ENCODE measurements around the gene ACBD5. TPM values are rescaled to one million over a fixed set of nuclear protein-coding genes. Genes with fewer than 3 reads are reported as not detected.

The ACBD5 gene
- total RNA-seq, 1 experiment from 2014 or later = 18.4 TPM

GRCh38 chr10:27252267-27253000, 11.8 kb upstream of the ACBD5 start:
- no peaks in the 10 kb centered on the region for H3K9me3 ChIP-seq (ENCODE audit: control insufficient read depth, insufficient read depth, low read depth, low read length)
- ATAC-seq (peak; percentile 99), DNase-seq (ENCODE audit: low read depth, low spot score) (no peak)
- peak overlapping the region; percentile 50 to 60 for H3K4me3 ChIP-seq (ENCODE audit: low read depth in 2 of 2, low read length in 2 of 2)
- CTCF ChIA-PET = interaction anchor here (0.5 to 1.2 kb wide), 3 partner anchors 13 to 98 kb away, joined by 3 to 5 read pairs (median 3); partner anchors contain the start of gene YME1L1
- no peaks in the 10 kb centered on the region for H3K4me1 ChIP-seq (ENCODE audit: control insufficient read depth, insufficient read depth, low read length)
- H3K27ac ChIP-seq (ENCODE audit: low read length) = peak overlapping the region; percentile 70
- TF ChIP-seq REST (IDR thresholded peaks at IDR 0.05; ENCODE audit: insufficient read depth in 1 of 2, low read depth in 2 of 2, low read length in 1 of 2) (no peak), TCF7L2 (IDR thresholded peaks at IDR 0.05; ENCODE audit: low read depth, low read length) (no peak), POLR2AphosphoS5 (IDR thresholded peaks at IDR 0.05; ENCODE audit: low read depth, low read length) (peak; percentile 62), CTCF (IDR thresholded peaks at IDR 0.05) (peak; percentile 91)
- H3K27me3 ChIP-seq (ENCODE audit: control insufficient read depth, insufficient read depth, low read length) = no peaks in the 10 kb centered on the region
- no TSS peak for BruUV-seq (replicated peaks)
- POLR2A ChIA-PET = no interaction called here
- intact Hi-C loops (cut with micrococcal nuclease; ENCODE audit: unreplicated experiment) (no loop called here), in situ Hi-C loops (cut with HindIII; ENCODE audit: low pct_unique_long_range_greater_than_20kb, low sequenced_read_pairs) (no loop called here)
- H3K36me3 ChIP-seq (ENCODE audit: control insufficient read depth, insufficient read depth, low read length) = no peaks in the 10 kb centered on the region

- H3K27me3 ChIP-seq (ENCODE audit: control insufficient read depth, insufficient read depth, low read length) = no peaks in the 10 kb centered on the region
Observed at GRCh38 chr10:27251554-27251953, 11.0 kb upstream of the ACBD5 start.

More at GRCh38 chr10:27251554-27251953, 11.0 kb upstream of the ACBD5 start:
- Histone ChIP-seq H3K36me3 (ENCODE audit: control insufficient read depth, insufficient read depth, low read length) (no peaks in the 10 kb centered on the region), H3K4me3 (ENCODE audit: low read depth in 2 of 2, low read length in 2 of 2) (no peak overlapping the region), H3K9me3 (ENCODE audit: control insufficient read depth, insufficient read depth, low read depth, low read length) (no peaks in the 10 kb centered on the region), H3K27ac (ENCODE audit: low read length) (no peak overlapping the region), H3K4me1 (ENCODE audit: control insufficient read depth, insufficient read depth, low read length) (no peaks in the 10 kb centered on the region)
- ATAC-seq (no peak), DNase-seq (ENCODE audit: low read depth, low spot score) (no peak)
- intact Hi-C loops (cut with micrococcal nuclease; ENCODE audit: unreplicated experiment) (no loop called here), in situ Hi-C loops (cut with HindIII; ENCODE audit: low pct_unique_long_range_greater_than_20kb, low sequenced_read_pairs) (no loop called here)
- POLR2A ChIA-PET = no interaction called here
- BruUV-seq (replicated peaks) = no TSS peak
- TF ChIP-seq REST (IDR thresholded peaks at IDR 0.05; ENCODE audit: insufficient read depth in 1 of 2, low read depth in 2 of 2, low read length in 1 of 2) (no peak), SIN3A (IDR thresholded peaks at IDR 0.05; ENCODE audit: borderline replicate concordance, insufficient read depth, low read depth, low read length) (no peak), TCF7L2 (IDR thresholded peaks at IDR 0.05; ENCODE audit: low read depth, low read length) (no peak), CTCF (IDR thresholded peaks at IDR 0.05) (no peak), POLR2AphosphoS5 (IDR thresholded peaks at IDR 0.05; ENCODE audit: low read depth, low read length) (no peak)
- CTCF ChIA-PET = interaction anchor here (1.2 kb wide), 1 partner anchor 12 kb away, joined by 3 read pairs; no protein-coding TSS in a partner anchor
